Common myeloid progenitor, CD34-positive (primary cell): ENCODE measurements around the gene LIPI.
"Not testable (repeated sequence)": the region's sequence is repeated elsewhere in the genome, so short reads cannot be mapped to it uniquely, and the experiment has no call there.

Experiments used
- CTCF ChIA-PET: fragments of 350-600 bp; sonication (Branson Sonifier 250); formaldehyde crosslinking; loops from one replicate; lab custom pipeline; 2021; ENCODE audit warnings: antibody characterized with exemption; lab: Charles Lee
- POLR2A ChIA-PET: fragments of 350-600 bp; sonication (Branson Sonifier 250); formaldehyde crosslinking; loops from one replicate; lab custom pipeline; 2021; ENCODE audit warnings: antibody characterized with exemption; lab: Charles Lee
- DNase-seq, 3 donors: peaks; one replicate each; pipeline versions ENCODE4 v3.0.0 to v3.0.0-alpha.2; 2013
- H3K27ac ChIP-seq, 2 experiments: 1 replicate in 1 of 2; 2 replicates in 1 of 2; pipeline ENCODE4 v1.7.0; 2013; ENCODE audit warnings: inconsistent platforms in 2 of 2, low read length in 2 of 2, mild to moderate bottlenecking in 2 of 2, low read depth in 1 of 2, moderate library complexity in 1 of 2; ENCODE audit not compliant: severe bottlenecking in 2 of 2, insufficient read depth in 1 of 2, poor library complexity in 1 of 2
- H3K27me3 ChIP-seq, 5 experiments: replicated peaks in 2 of 5; 1 replicate in 3 of 5; 2 replicates in 2 of 5; pipeline versions ENCODE4 v1.6.1 to v1.7.0; 2013; ENCODE audit warnings: low read length in 4 of 5, mild to moderate bottlenecking in 2 of 5, moderate library complexity in 2 of 5, inconsistent platforms in 1 of 5; ENCODE audit not compliant: insufficient read depth in 5 of 5, control insufficient read depth in 4 of 5
- H3K36me3 ChIP-seq, 4 experiments: 1 replicate in 2 of 4; 2 replicates in 2 of 4; pipeline versions ENCODE4 v1.6.1 to v1.7.0; 2013; ENCODE audit warnings: low read length in 3 of 4, control low read depth in 1 of 4, mild to moderate bottlenecking in 1 of 4; ENCODE audit not compliant: control insufficient read depth in 4 of 4, insufficient read depth in 4 of 4
- H3K4me1 ChIP-seq, 4 experiments: 1 replicate in 3 of 4; 2 replicates in 1 of 4; pipeline versions ENCODE4 v1.6.1 to v1.7.1; 2013; ENCODE audit warnings: low read length in 3 of 4, mild to moderate bottlenecking in 3 of 4, control low read depth in 1 of 4, inconsistent platforms in 1 of 4, moderate library complexity in 1 of 4; ENCODE audit not compliant: control insufficient read depth in 4 of 4, insufficient read depth in 4 of 4; ENCODE audit errors: control extremely low read depth in 1 of 4
- H3K4me3 ChIP-seq, 7 experiments: 1 replicate in 4 of 7; 2 replicates in 3 of 7; pipeline versions ENCODE4 v1.5.1 to v1.7.0; 2013; ENCODE audit warnings: mild to moderate bottlenecking in 7 of 7, low read length in 6 of 7, moderate library complexity in 6 of 7, inconsistent platforms in 2 of 7, low read depth in 2 of 7, control low read depth in 1 of 7; ENCODE audit not compliant: insufficient read depth in 4 of 7, control insufficient read depth in 1 of 7; ENCODE audit errors: extremely low read depth in 1 of 7
- H3K9me3 ChIP-seq, 5 experiments: 1 replicate in 4 of 5; 2 replicates in 1 of 5; pipeline versions ENCODE4 v1.6.1 to v1.7.1; 2013; ENCODE audit warnings: low read length in 4 of 5, mild to moderate bottlenecking in 2 of 5, inconsistent platforms in 1 of 5, low read depth in 1 of 5, moderate library complexity in 1 of 5; ENCODE audit not compliant: control insufficient read depth in 4 of 5, insufficient read depth in 2 of 5; ENCODE audit errors: control extremely low read depth in 1 of 5
- WGBS: methylation state at CpG from one replicate; pipeline ENCODE4 v1.1.5; 2013; ENCODE audit not compliant: insufficient coverage; 5-methylcytosine and 5-hydroxymethylcytosine counted together

LIPI gene

GRCh38 chr21:14215971-14216641, 5.4 kb upstream of the LIPI start, which contains the start of gene RBM11:
Gene RBM11 (plus strand): TSS chr21:14216157. CDS start chr21:14216187, 30 bp downstream.
- Histone ChIP-seq H3K4me3 (peak within 1 kb of the TSS; percentile 83 to 99 (median 95)), H3K36me3 (no peaks in the 10 kb centered on the region), H3K27me3 (peaks cover 0 to 1% (median 0%) of the 10 kb centered on the region in 5 experiments), H3K27ac (no peak within 1 kb of the TSS), H3K4me1 (peaks cover 0 to 8% (median 6%) of the 10 kb centered on the region in 4 experiments), H3K9me3 (no peaks in the 10 kb centered on the region)
- ChIA-PET CTCF (no interaction called here), POLR2A (no interaction called here)
- WGBS: 0% methylated on average over 45 of the region's 55 CpGs
- peak; percentile 82 to 89 (median 89) for DNase-seq

- no peak overlapping the region for H3K4me3 ChIP-seq
- ChIA-PET CTCF (no interaction called here), POLR2A (no interaction called here)
- H3K9me3 ChIP-seq: no peaks in the 10 kb centered on the region
- no peak overlapping the region for H3K27ac ChIP-seq
- no peak for DNase-seq
- H3K27me3 ChIP-seq: peaks cover 0 to 1% (median 0%) of the 10 kb centered on the region in 5 experiments
- H3K4me1 ChIP-seq: peaks cover 0 to 8% (median 6%) of the 10 kb centered on the region in 4 experiments
- no peaks in the 10 kb centered on the region for H3K36me3 ChIP-seq
Measured at GRCh38 chr21:14213164-14213563, 2.4 kb upstream of the LIPI start.

DNA sequence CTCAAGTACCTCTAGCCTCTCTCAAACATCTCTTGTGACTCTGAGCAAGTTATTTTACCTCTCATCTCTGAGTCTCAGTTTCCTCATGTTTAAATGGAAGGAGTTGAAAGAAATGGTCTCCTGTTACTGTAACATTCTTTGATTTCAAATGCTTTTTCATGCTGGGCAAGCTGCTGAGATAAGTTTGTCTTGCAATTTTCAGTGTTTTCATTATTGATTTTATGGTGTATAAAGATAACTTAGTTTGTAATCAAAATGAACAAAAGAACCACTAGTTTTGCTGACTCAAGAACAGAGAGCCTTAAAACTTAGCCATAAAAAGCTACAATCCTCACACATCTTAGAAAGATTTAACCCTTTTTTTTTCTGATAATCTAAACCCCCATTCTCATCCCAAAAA, 4.5 kb downstream of the LIPI start:
- H3K27me3 ChIP-seq: peaks cover 0 to 2% (median 0%) of the 10 kb centered on the region in 5 experiments
- no peaks in the 10 kb centered on the region for H3K36me3 ChIP-seq
- no peak overlapping the region for H3K27ac ChIP-seq
- ChIA-PET POLR2A (no interaction called here), CTCF (no interaction called here)
- no peak overlapping the region for H3K4me3 ChIP-seq
- H3K4me1 ChIP-seq: no peaks in the 10 kb centered on the region
- no peaks in the 10 kb centered on the region for H3K9me3 ChIP-seq
- no peak for DNase-seq

- H3K9me3 ChIP-seq, H3K36me3 ChIP-seq, CTCF ChIA-PET, H3K27me3 ChIP-seq, H3K4me3 ChIP-seq, H3K27ac ChIP-seq, DNase-seq, H3K4me1 ChIP-seq, POLR2A ChIA-PET: not testable (repeated sequence)
- WGBS: 94% methylated on average over 8 of the region's 16 CpGs
Measured at GRCh38 chr21:14166463-14167223, 44.1 kb downstream of the LIPI start.

DNA sequence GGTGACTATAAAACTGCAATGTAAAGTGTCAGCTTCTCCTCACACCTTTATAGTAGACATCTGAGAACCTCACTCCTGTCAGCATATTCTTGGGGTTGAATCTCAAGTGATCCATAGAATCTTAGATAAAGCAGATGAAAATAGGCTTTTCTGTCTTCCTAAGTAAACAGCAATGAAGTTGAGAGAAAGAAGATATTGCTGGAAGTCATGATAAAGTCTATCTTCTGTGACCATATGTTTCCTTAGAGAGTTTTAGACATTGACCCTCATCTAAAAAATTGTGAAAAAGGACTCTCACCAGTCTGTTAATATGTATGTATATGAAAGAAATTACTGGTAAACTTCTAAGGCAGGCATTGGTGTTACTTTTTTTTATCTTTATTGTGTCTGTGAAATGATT, 66.8 kb downstream of the LIPI start:
- Histone ChIP-seq H3K4me1 (no peaks in the 10 kb centered on the region), H3K4me3 (no peak overlapping the region), H3K27me3 (peaks cover 0 to 2% (median 0%) of the 10 kb centered on the region in 5 experiments), H3K27ac (no peak overlapping the region), H3K36me3 (no peaks in the 10 kb centered on the region), H3K9me3 (no peaks in the 10 kb centered on the region)
- ChIA-PET POLR2A (no interaction called here), CTCF (no interaction called here)
- no peak for DNase-seq

DNA sequence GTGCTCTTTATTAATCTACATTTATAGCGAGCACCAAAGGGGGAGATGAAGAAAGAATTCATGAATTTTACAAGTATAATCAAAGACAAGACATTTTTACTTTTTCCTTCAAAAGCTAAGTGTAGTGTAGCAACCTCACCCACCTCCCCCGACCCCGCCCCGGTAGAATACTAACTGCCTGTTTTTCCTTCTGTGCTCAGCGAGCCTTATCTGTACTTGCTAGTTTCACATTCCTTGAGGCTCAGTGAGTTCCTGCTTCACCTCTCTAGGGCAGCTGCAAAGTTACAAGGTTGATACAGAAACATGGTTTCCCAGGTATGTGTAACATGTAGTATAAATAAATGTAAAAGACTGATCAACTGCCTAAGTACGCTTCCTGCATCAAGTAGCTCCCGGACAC, 86.5 kb downstream of the LIPI start:
- ChIA-PET CTCF (no interaction called here), POLR2A (no interaction called here)
- 100% methylated on average over 6 of the region's 7 CpGs for WGBS

DNA sequence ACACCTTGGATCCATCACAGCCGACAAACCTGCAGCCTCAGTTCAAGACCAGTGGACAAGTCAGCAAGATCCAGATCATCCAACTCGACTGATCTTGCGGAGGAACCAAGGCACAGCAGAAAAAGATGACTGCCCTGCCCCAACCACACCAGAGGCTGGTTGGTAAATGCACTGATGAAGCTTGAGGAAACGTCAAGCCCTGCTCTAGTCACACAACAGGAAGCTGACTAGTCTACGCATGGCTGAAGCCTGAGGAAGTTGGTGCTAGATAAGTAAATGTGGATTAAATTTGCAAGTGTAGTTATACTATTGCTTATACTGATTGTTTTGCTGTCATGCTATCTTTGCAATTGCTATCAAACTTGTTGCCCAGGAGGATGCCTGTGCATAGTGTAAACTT, 89.0 kb downstream of the LIPI start:
- peaks cover 0 to 2% (median 0%) of the 10 kb centered on the region in 5 experiments for H3K27me3 ChIP-seq
- ChIA-PET CTCF (no interaction called here), POLR2A (no interaction called here)
- no peaks in the 10 kb centered on the region for H3K9me3 ChIP-seq
- no peaks in the 10 kb centered on the region for H3K4me1 ChIP-seq
- H3K27ac ChIP-seq: no peak overlapping the region
- H3K4me3 ChIP-seq: no peak overlapping the region
- peak in 2 of 3 donors; percentile 1 to 7 for DNase-seq
- 70% methylated on average over 5 of the region's 5 CpGs for WGBS
- no peaks in the 10 kb centered on the region for H3K36me3 ChIP-seq

More for the DNA sequence above, 86.5 kb downstream of the LIPI start:
- H3K4me1 ChIP-seq: no peaks in the 10 kb centered on the region
- H3K27me3 ChIP-seq: no peaks in the 10 kb centered on the region
- H3K9me3 ChIP-seq: no peaks in the 10 kb centered on the region
- no peak for DNase-seq
- no peaks in the 10 kb centered on the region for H3K36me3 ChIP-seq
- no peak overlapping the region for H3K4me3 ChIP-seq
- no peak overlapping the region for H3K27ac ChIP-seq
